Medulla oblongata (tissue), 1 donor: ENCODE results near the gene RNF167.
"Not testable (repeated sequence)": the region's sequence is repeated elsewhere in the genome, so short reads cannot be mapped to it uniquely, and the experiment has no call there.

Experiments used
- DNase-seq: peaks from one replicate; pipeline ENCODE4 v3.0.0-alpha.2; 2015; ENCODE audit errors: extremely low spot score

Gene RNF167

GRCh38 chr17:4902540-4902939 lies 37.5 kb upstream of the RNF167 start:
- no peak for DNase-seq

DNA sequence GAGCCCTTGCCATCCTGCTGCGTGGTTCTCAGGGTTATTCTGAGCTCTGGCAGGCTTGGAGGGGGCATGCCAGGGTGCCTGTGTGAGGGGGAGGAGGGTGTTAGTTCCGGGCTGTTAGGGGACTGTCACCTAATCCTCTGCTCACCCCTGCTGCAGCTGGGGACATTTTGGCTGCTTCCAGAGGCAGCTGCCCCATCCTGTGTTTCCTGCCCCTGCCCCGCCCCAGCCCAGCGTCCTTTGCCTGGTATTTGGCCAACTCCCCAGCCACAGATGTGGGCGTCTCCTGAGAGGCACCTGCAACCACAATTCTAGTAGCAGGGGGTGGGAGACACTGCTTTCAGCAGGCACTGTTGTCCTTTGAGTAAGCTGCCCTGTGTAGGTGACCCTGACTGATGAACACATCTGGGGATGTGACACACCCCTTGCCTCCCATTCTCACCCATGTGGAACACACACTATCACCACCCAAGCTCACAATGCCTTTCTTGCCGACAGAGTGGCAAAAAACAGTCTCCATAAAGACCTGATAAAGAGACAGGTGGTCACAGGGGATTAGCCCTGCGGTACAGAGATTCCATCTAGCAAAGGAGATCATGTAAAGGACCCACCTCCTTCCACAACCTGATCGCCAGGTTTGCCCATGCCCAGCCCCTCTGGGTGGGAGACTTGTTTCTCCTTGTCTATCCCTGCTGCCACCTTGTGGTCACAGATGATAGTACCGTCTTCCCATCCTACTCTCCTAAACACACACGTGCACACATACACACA lies 36.8 kb upstream of the RNF167 start, which contains the start of gene CHRNE:
Gene CHRNE (minus strand): TSS at position 48 of the 768 bp plus-strand sequence. CDS start 35 bp downstream, at position 13.
- peak; percentile 87 for DNase-seq

GRCh38 chr17:4906642-4907041 lies 33.4 kb upstream of the RNF167 start:
- not testable (repeated sequence) for DNase-seq

GRCh38 chr17:4908301-4908700 lies 31.8 kb upstream of the RNF167 start:
- no peak for DNase-seq

DNA sequence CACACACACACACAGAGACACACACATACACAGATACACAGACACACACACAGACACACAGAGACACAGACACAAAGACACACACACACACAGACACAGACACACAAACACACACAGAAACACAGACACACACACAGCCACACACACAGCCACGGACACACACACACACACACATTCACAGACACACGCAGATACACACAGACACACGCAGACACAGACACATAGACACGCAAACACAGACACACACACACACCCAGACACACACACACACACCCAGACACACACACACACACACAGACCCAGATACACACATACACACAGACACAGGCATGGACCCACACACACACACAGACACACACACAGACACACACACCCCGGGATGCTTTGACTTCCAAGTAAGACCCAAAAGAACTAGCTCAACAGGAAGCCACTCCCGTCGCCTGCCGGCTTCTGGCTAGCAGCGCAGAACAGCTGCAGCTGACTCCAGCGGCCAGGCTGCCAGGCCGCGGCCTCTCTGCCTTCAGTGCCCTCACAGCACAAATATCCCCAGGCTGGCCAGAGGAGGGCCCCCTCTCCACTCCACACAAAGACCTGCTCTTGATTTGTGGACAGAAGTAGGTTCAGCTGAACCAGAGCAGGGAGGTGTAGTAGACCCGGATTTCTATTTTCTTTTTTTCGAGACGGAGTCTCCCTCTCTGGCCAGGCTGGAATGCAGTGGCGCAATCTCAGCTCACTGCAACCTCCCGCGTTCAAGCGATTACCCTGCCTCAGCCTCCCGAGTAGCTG lies 31.2 kb upstream of the RNF167 start:
- DNase-seq: peak; percentile 92

DNA sequence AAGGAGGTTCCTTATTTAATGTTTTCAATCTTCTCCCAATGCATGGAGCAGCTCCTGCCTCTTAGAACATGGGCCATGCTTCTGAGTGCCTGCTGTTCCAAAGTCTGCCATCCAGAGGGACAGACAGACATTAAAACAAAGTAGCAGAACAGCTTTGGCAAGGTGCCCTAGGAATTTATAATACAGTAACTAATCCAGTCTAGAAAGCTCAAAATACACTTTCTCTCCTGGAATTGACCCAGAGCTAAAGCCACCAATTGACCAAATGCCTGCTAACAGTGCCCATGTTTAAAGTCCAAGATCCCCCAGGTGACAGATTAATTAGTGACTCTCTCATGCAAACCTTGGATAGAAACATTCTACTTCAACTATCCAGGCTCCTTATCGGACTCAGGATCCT lies 26.1 kb upstream of the RNF167 start:
- no peak for DNase-seq

DNA sequence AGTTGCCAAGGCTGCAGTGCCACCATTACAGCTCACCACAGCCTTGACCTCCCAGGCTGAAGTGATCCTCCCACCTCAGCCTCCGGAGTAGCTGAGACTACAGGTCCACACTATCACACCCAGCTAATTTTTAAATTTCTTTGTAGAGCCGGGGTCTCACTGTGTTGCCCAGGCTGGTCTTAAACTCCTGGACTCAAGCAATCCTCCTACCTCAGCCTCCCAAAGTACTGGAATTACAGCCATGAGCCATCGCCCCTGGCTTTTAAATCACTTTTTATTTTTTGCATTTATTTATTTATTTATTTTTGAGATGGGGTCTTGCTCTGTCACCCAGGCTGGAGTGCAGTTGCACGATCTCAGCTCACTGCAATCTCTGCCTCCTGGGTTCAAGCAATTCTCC lies 25.5 kb upstream of the RNF167 start:
- not testable (repeated sequence) for DNase-seq

- DNase-seq: no peak
Measured at GRCh38 chr17:4919511-4920047, 20.5 kb upstream of the RNF167 start.

GRCh38 chr17:4920351-4921048 lies 19.6 kb upstream of the RNF167 start:
- DNase-seq: no peak

- DNase-seq: no peak
Measured at GRCh38 chr17:4921320-4921719, 18.7 kb upstream of the RNF167 start.

- not testable (repeated sequence) for DNase-seq
Measured at GRCh38 chr17:4926577-4927335, 13.3 kb upstream of the RNF167 start.

GRCh38 chr17:4928881-4929280 lies 11.2 kb upstream of the RNF167 start:
- no peak for DNase-seq

GRCh38 chr17:4931963-4932362 lies 8.1 kb upstream of the RNF167 start, which contains the start of gene GP1BA:
GP1BA (plus strand) TSS chr17:4932277; CDS start chr17:4932605, 328 bp downstream.
- no peak for DNase-seq

- DNase-seq: no peak
Measured at GRCh38 chr17:4932756-4933155, 7.3 kb upstream of the RNF167 start.

DNA sequence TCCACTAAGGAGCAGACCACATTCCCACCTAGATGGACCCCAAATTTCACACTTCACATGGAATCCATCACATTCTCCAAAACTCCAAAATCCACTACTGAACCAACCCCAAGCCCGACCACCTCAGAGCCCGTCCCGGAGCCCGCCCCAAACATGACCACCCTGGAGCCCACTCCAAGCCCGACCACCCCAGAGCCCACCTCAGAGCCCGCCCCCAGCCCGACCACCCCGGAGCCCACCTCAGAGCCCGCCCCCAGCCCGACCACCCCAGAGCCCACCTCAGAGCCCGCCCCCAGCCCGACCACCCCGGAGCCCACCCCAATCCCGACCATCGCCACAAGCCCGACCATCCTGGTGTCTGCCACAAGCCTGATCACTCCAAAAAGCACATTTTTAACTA lies 6.4 kb upstream of the RNF167 start:
- no peak for DNase-seq

GRCh38 chr17:4934173-4934979 lies 5.7 kb upstream of the RNF167 start:
- peak; percentile 30 for DNase-seq

DNA sequence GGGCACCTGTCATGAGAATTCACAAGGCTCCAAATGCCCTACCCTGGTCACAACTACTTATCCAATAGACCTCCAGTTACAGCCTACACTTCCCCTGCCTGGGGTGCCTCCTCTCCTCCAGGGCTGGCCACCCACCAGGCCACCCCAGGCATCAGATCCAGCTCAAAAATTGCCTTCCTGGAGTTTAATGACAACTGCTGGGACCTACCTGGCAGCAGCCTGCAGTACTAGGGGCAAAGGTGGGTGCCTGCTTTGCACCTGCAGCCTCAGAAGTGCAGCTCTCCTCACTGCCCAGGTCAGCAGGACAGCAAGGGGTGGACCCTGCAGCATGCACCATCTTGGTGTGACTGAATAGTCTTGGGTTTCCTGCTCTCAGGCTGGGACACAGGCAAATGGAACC lies 4.4 kb upstream of the RNF167 start:
- DNase-seq: no peak

DNA sequence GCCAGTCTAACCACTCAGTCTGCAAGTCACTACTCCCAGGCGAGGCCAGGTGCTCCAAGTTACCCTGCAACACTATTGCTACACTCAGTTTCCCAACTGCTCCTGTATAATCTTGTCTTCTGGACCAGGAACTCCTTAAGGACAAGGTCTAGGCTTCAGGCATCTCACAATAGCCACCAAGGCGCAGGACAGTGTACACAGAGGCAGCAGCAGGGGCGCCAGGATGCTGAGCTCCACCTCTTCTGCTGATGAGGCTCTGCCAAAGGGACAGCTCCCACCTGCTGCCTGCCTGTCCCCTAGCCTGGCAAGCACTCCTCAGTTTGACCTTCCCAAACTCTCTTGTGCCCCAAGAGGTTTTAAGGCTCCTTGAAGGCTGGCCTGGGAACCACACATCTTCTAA lies 3.6 kb upstream of the RNF167 start:
- DNase-seq: no peak

- no peak for DNase-seq
Measured at GRCh38 chr17:4937553-4937952, 2.5 kb upstream of the RNF167 start.

DNA sequence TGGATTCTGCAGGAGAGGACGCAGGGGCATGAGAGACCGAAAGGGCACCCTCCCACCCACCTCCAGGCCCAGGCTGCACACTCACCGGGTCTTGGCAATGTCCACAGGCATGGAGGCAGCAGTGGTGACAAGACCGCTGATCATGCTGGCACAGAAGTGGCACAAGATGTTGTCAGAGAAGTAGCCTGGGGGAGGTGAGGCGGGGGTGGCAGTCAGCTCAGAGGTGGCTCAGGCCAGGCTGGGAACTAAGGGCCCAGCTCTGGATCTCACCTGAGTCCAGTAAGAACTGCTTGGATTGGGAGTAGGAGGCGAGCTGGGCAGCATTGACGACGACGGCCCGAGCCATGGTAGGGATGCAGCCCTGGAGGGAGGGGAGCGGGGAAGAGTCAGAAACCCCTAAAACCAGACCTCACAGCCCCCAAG lies 2.0 kb upstream of the RNF167 start:
- DNase-seq: no peak
